Ovary (tissue), 9 donors: ENCODE measurements around the gene RIC3. TPM values are rescaled to one million over a fixed set of nuclear protein-coding genes. Genes with fewer than 3 reads are reported as not detected.

Source experiments
- DNase-seq, 5 donors: peaks; one replicate each; pipeline ENCODE4 v3.0.0-alpha.2; 2019 to 2020
- H3K27ac ChIP-seq, 2 donors: fragments of 200-600 bp; one replicate each; pipeline versions ENCODE4 v1.5.1 to v1.8.0; 2019 to 2022
- H3K27me3 ChIP-seq: fragments of 200-600 bp; one replicate; pipeline ENCODE4 v1.8.0; 2022
- H3K36me3 ChIP-seq: fragments of 200-600 bp; sonication (generic); one replicate; pipeline ENCODE4 v1.5.1; 2019
- H3K4me1 ChIP-seq: one replicate; pipeline ENCODE4 v1.8.1; 2013; ENCODE audit warnings: mild to moderate bottlenecking, moderate library complexity; ENCODE audit not compliant: insufficient read depth
- H3K4me3 ChIP-seq: fragments of 200-600 bp; sonication (generic); one replicate; pipeline ENCODE4 v1.5.1; 2017
- H3K9me3 ChIP-seq, 2 donors: fragments of 200-600 bp in 1 of 2; sonication (generic) in 1 of 2; one replicate each; pipeline versions ENCODE4 v1.5.1 to v1.8.1; 2013 to 2019; ENCODE audit warnings: mild to moderate bottlenecking in 1 of 2, moderate library complexity in 1 of 2
- EP300 ChIP-seq: sonication (generic); formaldehyde crosslinking; IDR thresholded peaks from one replicate; pipeline ENCODE4 v1.6.1; 2017; ENCODE audit warnings: antibody characterized with exemption
- POLR2A ChIP-seq: fragments of 450-650 bp; IDR thresholded peaks from one replicate; pipeline ENCODE4 v1.6.1; 2017; ENCODE audit warnings: antibody characterized with exemption, mild to moderate bottlenecking, moderate library complexity
- WGBS, 3 donors: extraction: QIAGEN DNeasy Blood & Tissue Kit in 1 of 3; methylation state at CpG; one replicate each; pipeline versions ENCODE4 v1.1.5 to v1.1.7; 2013 to 2017; 5-methylcytosine and 5-hydroxymethylcytosine counted together
- intact Hi-C, 4 donors: fragments of 100-400 bp; cut with DNase I; formaldehyde crosslinking; loops; one replicate each; pipeline versions ENCODE4 v1.11.0 to v1.15.1; 2022 to 2023
- polyA plus RNA-seq, 2 donors: library from polyadenylated mRNA; stranded (reverse); fragments of 200-250 nt in 1 of 2; fragments of 350-450 nt in 1 of 2; fragmentation: Illumina TruSeq in 1 of 2; extraction: RNeasy Lipid Tissue Mini Kit (QIAGEN cat#74804) in 1 of 2; gene quantifications; one replicate each; pipeline ENCODE4 v1.2.3, GENCODE V29; 2013 to 2014
- total RNA-seq, 7 donors: library from RNA; depleted of rRNA in 2 of 7; stranded (reverse); fragments of >200 nt in 2 of 7; fragmentation: NEBNext Ultra II Directional in 3 of 7; extraction: Animal tissue kit (Norgen Biotek cat#: 25700) in 3 of 7; gene quantifications; one replicate each; pipeline versions ENCODE4 v1.1.0 to v1.2.4, GENCODE V29; 2016 to 2023
- TF ChIP-seq, protein P1 (sequence below), 3 donors: fragments of 450-650 bp in 2 of 3; fragments of 200-600 bp in 1 of 3; IDR thresholded peaks; one replicate each; pipeline versions ENCODE4 v1.5.1 to v1.8.0; 2016 to 2022; ENCODE audit warnings: antibody characterized with exemption in 3 of 3, mild to moderate bottlenecking in 1 of 3
- donor health status: DM: no; HTN: no; CAD: no; lungs with moderate emphysema.
- donor health status: DM: no; HTN: no; CAD: no.
- donor health status: Bipolar disorder and iron deficiency.
- donor health status: DM: yes; HTN: yes; CAD: no.
- donor health status: DM: no; HTN: no; CAD: no.
- donor health status: DM: yes; HTN: yes; CAD: no.

The RIC3 gene
- total and polyA plus RNA-seq, 9 donors: 10.6 to 31.4 (median 26.3) TPM

GRCh38 chr11:8110396-8110795 lies 58.4 kb downstream of the RIC3 start:
- no peak overlapping the region for H3K27ac ChIP-seq
- 86 to 95% (median 92%) methylated on average over 4 of the region's 4 CpGs for WGBS, 3 donors

DNA sequence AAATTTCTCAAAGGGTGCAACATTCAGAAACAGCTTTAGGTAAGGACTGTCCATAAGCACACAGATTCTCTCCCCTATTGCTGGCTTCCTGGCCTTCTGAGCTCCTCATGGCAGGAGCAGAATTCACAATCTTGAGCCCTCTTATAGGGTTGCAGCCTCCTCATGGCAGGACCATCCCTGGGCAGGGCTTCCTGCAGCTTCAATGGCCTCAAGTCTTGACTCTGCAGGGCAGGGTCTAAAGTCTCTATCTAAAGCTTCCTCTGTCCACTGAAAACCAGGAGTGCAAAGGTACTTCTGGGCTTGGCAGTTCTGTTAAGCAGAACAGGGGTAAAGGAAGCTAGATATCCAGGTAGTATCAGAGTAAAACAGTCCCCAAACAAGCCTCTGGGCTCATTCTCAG lies 59.1 kb downstream of the RIC3 start:
- no peaks in the 10 kb centered on the region for H3K27me3 ChIP-seq
- H3K36me3 ChIP-seq: no peaks in the 10 kb centered on the region
- TF ChIP-seq, protein P1, sequence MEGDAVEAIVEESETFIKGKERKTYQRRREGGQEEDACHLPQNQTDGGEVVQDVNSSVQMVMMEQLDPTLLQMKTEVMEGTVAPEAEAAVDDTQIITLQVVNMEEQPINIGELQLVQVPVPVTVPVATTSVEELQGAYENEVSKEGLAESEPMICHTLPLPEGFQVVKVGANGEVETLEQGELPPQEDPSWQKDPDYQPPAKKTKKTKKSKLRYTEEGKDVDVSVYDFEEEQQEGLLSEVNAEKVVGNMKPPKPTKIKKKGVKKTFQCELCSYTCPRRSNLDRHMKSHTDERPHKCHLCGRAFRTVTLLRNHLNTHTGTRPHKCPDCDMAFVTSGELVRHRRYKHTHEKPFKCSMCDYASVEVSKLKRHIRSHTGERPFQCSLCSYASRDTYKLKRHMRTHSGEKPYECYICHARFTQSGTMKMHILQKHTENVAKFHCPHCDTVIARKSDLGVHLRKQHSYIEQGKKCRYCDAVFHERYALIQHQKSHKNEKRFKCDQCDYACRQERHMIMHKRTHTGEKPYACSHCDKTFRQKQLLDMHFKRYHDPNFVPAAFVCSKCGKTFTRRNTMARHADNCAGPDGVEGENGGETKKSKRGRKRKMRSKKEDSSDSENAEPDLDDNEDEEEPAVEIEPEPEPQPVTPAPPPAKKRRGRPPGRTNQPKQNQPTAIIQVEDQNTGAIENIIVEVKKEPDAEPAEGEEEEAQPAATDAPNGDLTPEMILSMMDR (IDR thresholded peaks at IDR 0.05): no peak
- no peak for TF ChIP-seq EP300
- no peak for TF ChIP-seq POLR2A
- no peak for DNase-seq
- H3K4me3 ChIP-seq: no peak overlapping the region
- peaks cover 2% of the 10 kb centered on the region for H3K4me1 ChIP-seq
- H3K9me3 ChIP-seq: no peaks in the 10 kb centered on the region
- intact Hi-C loops: no loop called here
- H3K27ac ChIP-seq: no peak overlapping the region

More at GRCh38 chr11:8110396-8110795, 58.4 kb downstream of the RIC3 start:
- TF ChIP-seq, protein P1 (IDR thresholded peaks at IDR 0.05): no peak
- TF ChIP-seq POLR2A: no peak
- TF ChIP-seq EP300: no peak
- no peak for DNase-seq
- no peak overlapping the region for H3K4me3 ChIP-seq
- intact Hi-C loops: no loop called here
- H3K4me1 ChIP-seq: peaks cover 2% of the 10 kb centered on the region
- no peaks in the 10 kb centered on the region for H3K36me3 ChIP-seq
- no peaks in the 10 kb centered on the region for H3K27me3 ChIP-seq
- no peaks in the 10 kb centered on the region for H3K9me3 ChIP-seq

DNA sequence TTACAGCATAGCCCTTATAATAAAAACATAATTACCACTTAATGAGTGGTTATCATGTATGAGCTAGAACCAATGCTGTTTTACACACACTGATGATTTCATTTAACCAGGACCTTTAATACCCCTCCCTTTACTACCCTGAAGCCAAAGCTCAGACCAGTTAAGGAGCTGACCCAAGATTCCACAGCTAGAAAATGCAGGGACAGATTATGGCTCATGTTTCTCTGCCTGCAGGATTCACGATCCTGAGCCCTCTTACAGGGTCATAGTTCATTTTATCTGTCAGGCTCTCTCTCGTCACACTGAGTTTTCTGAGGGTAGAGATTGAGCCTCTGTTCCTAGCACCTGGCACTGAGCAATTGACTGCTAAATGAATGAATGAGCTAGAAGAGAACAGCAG lies 60.4 kb downstream of the RIC3 start:
- H3K36me3 ChIP-seq: no peaks in the 10 kb centered on the region
- H3K9me3 ChIP-seq: no peaks in the 10 kb centered on the region
- DNase-seq: no peak
- peaks cover 2% of the 10 kb centered on the region for H3K4me1 ChIP-seq
- WGBS, 3 donors: 71 to 87% (median 72%) methylated on average over 2 of the region's 2 CpGs
- no peaks in the 10 kb centered on the region for H3K27me3 ChIP-seq
- intact Hi-C loops: no loop called here
- no peak overlapping the region for H3K27ac ChIP-seq
- no peak for TF ChIP-seq POLR2A
- no peak for TF ChIP-seq EP300
- TF ChIP-seq, protein P1 (IDR thresholded peaks at IDR 0.05): no peak
- no peak overlapping the region for H3K4me3 ChIP-seq

GRCh38 chr11:8107642-8108041 lies 61.2 kb downstream of the RIC3 start:
- Histone ChIP-seq H3K27ac (no peak overlapping the region), H3K4me3 (no peak overlapping the region), H3K4me1 (peaks cover 2% of the 10 kb centered on the region), H3K36me3 (no peaks in the 10 kb centered on the region), H3K27me3 (no peaks in the 10 kb centered on the region), H3K9me3 (no peaks in the 10 kb centered on the region)
- intact Hi-C loops: no loop called here
- DNase-seq: no peak
- TF ChIP-seq POLR2A: no peak
- TF ChIP-seq, protein P1 (IDR thresholded peaks at IDR 0.05): no peak
- no peak for TF ChIP-seq EP300
- 88 to 92% (median 88%) methylated on average over 5 of the region's 5 CpGs for WGBS, 3 donors

DNA sequence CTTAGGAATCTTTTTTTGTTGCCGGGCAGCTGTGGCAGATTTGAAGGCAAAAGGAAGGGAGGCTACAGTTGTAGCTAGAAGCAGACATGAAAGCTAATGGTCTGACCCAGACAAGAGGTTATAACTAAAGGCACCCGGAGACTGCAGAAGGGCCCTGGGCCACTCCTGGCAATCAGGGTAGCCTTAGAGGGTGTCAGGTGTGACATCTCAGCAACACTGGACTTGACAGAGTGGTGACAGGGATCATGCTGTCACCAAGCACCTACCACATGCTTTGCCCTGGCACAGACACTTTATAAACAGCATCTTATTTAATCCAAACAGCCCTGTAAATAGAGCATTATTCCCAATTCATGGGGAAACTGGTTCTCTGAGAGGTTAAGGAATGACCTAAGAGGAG lies 62.1 kb downstream of the RIC3 start:
- no peak overlapping the region for H3K27ac ChIP-seq
- no peaks in the 10 kb centered on the region for H3K9me3 ChIP-seq
- H3K27me3 ChIP-seq: no peaks in the 10 kb centered on the region
- intact Hi-C loops: no loop called here
- no peak for DNase-seq
- peaks cover 2% of the 10 kb centered on the region for H3K4me1 ChIP-seq
- WGBS, 3 donors: 88 to 100% (median 93%) methylated on average over 2 of the region's 2 CpGs
- no peak overlapping the region for H3K4me3 ChIP-seq
- no peaks in the 10 kb centered on the region for H3K36me3 ChIP-seq
- TF ChIP-seq POLR2A (no peak), EP300 (no peak)
- TF ChIP-seq, protein P1 (IDR thresholded peaks at IDR 0.05): no peak
